GM18907 (cell line): ENCODE data around the gene PTOV1.

Experiments
- ATAC-seq: cut with Tn5 transposase; IDR thresholded peaks from one replicate; pipeline ENCODE4 v1.9.1; 2021; ENCODE audit warnings: mild to moderate bottlenecking, moderate library complexity; ENCODE audit not compliant: unreplicated experiment

Gene PTOV1

DNA sequence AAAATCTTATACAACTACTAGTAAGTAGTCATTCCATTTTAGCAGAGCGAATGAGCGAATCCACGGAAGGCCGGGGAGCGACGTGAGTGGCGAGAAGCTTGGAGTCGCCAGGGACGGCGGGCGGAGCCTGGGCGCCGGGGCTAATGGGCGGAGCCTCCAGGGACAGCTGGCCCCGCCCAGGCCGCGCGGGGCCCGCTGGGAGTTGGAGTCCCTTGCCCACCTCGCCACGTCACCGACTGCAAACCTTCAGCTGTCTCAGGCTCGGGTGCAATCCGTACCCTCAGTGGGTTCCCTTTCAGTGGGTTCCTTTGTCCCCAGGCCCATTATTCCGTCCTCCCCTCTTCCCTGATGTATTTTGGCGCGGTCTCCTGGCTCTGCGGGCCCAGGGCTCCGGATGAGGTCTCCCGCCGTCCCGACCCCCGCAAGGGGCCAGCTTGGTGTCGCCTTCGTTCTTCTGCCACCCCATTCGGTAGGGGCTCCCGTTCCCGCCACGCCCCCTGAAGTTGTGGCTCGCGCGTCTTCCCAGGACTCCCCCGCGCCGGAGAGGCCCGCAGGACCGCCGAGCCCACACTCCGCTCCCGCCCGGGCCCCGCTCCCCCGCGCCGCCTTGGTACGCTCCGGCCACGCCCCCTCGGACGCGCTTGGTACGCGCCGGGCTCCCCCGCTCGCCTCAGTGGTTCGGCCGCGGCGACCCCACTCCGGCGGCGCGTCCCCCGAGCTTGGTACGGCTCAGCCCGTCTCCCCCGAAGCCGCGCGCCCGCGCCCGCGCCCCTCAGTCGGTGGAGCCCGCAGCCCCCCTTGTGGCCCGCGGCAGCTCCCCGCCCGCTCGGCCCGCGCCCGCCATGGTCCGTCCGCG, at the start of gene PTOV1:
Gene PTOV1, plus strand, starts transcription at position 673 of the 856 bp plus-strand sequence.
- ATAC-seq: peak; percentile 78

- no peak for ATAC-seq
Measured at GRCh38 chr19:49801401-49801888, 49.5 kb upstream of the PTOV1 start.

DNA sequence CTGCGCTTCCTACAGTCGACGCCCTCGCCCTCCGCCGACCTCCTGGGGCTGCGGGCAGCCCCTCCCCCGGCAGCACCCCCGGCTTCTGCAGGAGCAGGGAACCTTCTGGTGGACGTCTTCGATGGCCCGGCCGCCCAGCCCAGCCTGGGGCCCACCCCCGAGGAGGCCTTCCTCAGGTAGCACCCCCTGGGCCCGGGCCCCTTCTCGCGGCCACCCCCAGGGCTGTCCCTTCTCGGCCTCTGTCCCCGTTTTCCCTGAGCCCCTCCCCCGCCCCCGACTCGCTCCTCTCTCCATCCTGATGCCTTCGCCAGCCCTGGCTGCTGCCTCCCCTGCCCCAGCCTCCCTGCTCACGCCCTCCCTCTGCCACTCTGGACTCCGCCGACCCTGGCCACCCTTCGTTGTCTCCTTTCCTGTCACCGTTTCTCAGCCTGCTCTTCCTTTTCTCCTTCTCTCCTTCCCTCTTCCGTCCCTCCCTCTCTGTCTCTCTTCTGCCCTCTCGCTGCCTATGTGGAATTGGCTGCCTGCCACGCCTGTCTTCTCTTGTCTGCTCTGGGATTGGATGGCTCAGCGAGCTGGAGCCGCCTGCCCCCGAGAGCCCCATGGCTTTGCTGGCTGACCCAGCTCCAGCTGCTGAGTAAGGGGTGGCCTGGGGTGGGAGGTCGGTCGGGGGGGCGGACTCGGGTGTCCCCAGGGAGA, 48.8 kb upstream of the PTOV1 start:
- ATAC-seq: no peak

DNA sequence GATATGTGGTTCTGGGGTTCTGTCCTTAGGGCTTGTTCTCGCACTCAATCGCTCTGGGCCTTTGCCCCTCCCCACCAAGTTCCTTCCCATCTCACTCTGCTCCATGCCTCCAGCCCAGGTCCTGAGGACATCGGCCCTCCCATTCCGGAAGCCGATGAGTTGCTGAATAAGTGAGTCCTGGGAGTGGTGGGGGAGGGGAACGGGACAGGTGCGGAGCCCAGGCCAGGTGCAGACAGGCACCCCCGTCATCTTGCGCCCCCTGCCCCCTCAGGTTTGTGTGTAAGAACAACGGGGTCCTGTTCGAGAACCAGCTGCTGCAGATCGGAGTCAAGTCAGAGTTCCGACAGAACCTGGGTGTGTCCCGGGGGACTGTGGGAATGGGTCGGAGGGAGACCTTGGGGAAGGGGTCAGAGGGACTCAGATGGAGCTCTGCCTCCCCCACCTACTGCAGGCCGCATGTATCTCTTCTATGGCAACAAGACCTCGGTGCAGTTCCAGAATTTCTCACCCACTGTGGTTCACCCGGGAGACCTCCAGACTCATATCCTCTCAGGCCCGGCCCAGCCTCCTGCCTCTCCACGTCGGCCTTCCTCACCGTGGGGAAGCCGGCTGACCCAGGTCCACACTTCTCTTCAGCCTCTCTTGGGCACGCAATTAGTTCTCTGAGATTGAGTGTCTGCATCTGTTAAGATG, 48.0 kb upstream of the PTOV1 start:
- ATAC-seq: no peak

DNA sequence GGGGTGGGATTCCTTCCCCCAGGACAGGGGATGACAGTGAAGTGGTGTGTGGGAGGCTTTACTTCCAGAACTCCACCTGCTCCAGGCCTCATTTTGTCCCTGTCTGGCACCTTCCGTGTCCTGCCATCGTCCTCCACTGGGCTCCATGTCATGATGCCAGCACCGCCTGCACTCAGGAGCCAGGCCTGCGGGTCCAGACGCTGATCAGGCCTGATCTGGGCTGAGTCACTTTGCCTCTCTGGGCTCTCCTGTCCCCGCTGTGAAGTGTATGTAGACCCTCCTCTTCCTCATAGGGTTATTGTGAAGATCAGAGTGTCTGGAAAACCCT, 47.5 kb upstream of the PTOV1 start:
- ATAC-seq: no peak

DNA sequence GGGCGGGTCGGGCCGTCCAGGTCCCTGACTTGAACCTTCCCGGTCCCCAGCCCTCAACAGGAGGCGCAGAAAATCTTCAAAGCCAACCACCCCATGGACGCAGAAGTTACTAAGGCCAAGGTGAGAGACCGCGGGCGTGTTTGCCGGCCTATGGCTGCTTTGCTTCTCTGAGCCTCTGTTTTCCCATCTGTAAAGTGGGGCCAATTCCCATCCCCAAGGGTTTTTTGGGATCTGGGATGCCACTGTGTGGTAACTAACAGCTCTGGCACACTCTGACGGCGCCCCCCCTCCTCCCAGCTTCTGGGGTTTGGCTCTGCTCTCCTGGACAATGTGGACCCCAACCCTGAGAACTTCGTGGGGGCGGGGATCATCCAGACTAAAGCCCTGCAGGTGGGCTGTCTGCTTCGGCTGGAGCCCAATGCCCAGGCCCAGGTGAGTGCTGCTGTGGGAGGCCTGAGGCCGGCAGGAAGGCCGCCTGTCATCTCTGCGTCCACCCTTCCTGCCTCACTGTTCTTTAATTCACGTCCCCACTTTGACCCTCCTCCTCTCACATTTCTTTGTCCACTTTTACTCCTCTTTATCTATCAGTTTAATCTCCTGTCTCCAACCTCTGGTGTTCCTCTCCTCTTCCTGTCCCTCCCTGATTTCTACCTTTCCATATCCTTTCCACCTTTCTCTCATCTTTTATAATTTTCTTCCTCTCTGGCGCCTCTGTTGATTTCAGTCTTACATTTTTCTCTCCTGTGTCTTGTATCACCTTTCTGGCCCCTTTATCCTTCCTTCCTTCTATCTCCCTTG, 44.9 kb upstream of the PTOV1 start:
- ATAC-seq: no peak

DNA sequence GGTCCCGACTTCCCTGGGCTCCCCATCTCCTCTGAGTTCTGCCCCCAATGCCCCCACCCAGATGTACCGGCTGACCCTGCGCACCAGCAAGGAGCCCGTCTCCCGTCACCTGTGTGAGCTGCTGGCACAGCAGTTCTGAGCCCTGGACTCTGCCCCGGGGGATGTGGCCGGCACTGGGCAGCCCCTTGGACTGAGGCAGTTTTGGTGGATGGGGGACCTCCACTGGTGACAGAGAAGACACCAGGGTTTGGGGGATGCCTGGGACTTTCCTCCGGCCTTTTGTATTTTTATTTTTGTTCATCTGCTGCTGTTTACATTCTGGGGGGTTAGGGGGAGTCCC, 44.4 kb upstream of the PTOV1 start:
- no peak for ATAC-seq

- no peak for ATAC-seq
Measured at GRCh38 chr19:49807058-49807903, 43.7 kb upstream of the PTOV1 start.

DNA sequence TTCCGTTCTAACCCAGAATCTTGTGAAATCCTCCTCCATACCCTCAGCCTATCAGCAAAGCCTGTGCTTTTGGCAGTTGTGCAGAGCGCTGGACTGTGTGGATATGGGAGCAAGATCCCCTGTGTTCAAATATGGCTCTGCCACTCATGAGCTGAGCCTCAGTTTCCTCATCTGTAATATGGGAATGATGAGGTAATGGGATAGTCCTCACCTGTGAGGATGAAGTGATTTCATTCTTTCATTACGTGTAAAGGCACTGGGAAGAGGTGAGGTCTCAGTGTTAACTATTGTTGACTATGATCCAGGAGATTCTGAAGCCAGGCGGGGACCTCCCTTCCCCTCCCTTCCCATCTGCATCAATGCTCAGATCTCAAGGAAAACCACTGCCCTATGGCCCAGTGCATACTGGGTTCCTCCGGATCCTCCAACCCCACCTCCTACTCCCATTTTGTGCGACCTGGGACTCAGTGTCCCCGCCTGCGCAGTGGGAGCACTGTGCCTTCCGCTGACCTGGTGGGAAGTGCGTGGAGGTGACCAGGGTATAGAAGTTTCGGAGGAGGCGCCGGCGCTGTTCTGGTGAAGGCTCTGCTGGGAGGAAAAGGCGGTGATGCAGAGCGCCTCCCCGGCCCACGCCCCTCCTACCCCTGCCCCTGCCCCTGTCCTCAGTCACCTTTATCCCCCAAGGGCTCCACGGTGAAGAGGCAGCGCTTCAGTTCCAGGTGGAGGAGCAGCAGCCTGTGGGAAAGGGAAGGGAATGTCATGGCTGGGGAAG, 42.9 kb upstream of the PTOV1 start:
- no peak for ATAC-seq

GRCh38 chr19:49808711-49809159, 42.2 kb upstream of the PTOV1 start:
- no peak for ATAC-seq

DNA sequence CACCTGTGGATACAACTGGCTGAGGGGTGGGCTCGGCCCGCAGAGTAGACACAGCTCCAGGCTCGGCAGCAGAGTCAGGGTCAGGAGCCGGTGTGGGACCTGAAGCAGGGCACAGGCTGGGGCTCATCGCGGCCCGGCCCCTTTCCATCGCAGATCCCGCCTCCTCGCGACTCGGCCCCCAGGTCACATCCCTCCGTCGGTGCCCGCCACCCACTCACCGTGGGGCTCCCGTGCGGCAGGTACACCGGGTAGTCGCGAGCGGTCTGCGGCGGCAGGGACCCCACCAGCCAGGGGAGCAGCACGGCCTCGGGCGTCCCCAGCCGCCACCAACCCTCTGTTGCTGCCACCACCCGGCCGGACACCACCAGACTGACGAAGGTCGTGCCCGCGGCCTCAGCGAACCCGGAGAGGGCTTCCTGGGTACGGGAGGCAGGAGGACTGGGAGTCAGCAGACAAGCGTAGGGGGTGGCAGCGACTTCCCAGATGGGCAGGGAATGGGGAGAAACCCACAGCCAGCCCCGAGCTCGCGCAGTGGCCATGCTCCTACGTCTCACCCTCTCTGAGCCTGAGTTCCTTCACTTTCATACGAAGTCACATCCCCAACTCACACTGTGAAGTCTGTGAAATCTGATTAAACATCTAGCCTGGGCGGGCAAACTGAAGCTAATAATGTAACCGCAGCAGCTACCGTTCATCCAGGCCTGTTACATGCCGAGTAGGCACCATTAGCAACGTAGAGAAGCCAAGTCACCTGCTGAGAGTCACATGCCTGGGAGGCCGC, 41.6 kb upstream of the PTOV1 start:
- ATAC-seq: no peak

- ATAC-seq: no peak
Measured at GRCh38 chr19:49809941-49810389, 41.0 kb upstream of the PTOV1 start.

DNA sequence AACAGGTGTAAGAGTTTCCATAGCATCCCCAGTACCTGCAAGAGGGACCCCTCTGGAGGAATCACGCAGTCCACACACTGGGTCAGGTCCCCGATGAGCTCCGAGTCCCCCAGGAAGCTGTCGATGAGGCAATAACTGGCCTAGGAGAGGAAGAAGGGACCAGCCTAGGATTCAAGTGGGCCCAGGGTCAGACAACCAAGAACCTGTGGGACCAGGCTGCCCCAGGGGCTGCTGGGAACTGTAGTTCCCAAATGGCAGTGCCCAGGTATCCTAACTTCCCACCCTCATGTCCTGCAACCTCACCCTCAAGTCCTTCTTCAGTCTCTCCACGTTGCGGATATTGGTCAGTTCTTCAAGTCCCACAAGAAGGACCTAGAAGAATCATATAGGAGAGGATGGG, 39.6 kb upstream of the PTOV1 start:
- ATAC-seq: no peak

DNA sequence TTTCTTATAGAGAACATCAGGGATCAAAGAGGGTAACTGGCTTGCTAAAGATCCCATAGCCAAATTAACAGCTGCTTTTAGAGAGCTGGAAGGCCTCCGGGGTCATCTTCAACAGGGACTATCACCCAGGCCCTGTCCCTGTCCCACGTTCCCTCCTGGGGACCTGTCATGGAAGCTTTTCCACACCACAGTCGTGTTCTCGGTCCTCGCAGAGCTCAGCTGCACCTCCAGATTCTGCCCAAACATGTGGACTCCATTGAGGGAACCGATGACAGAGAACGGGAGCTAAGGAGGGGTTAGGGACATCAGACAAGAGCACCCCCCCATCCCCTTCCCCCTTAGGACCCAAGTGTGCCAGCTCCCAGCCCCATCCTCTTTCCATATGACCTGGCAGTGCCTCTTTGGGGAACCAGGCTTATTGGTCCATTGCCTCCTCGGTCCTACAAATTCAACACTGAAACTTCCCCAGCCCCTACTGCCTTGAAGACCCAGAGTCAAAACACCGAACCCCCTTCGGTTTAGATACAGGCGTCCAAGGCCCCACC, 38.4 kb upstream of the PTOV1 start:
- no peak for ATAC-seq

DNA sequence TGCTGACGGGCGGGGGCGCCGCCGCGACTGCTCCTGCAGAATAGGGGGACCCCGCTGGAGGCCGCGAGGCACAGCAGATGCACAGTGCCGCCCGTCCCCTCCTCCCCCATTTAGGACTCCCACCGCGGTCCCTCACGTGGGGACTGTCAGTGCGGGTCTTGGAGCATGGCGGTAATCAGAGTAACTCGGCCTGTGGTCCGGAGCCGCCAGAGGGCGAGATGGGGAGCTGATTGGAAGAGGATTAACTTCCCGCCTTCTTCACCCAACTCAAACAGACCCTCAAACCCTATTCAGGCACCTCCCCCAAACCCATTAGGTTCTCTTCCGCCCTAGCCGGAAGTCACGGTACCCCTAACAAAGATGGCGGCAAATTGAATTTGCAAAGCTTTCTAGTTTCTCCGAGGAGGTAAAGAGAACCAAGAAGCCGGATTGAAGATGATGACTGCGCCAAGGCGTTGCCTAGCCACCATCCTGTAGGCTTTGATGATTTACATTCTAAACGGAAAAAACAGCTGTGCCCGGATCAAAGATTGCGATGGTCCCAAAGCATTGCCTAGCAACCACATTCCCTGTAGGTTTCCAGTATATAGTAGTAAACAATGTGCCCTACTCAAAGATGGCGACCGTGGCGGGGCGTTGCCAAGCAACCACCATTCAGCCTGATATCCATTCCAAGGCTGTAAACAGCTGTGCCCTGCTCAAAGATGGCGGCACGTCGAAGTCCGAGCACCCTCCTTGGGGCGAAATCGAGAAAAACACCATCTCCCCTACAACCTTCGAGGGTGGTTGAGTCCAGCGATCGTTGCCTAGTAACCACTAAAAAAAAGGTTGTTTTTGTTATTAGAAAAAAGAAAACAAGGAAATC, 37.7 kb upstream of the PTOV1 start, which contains the start of gene FUZ:
Gene FUZ, minus strand, starts transcription at position 296 of the 865 bp plus-strand sequence. Its CDS starts 186 bp downstream, at position 110.
- ATAC-seq: peak; percentile 58

GRCh38 chr19:49814010-49814409, 36.9 kb upstream of the PTOV1 start:
- ATAC-seq: no peak

DNA sequence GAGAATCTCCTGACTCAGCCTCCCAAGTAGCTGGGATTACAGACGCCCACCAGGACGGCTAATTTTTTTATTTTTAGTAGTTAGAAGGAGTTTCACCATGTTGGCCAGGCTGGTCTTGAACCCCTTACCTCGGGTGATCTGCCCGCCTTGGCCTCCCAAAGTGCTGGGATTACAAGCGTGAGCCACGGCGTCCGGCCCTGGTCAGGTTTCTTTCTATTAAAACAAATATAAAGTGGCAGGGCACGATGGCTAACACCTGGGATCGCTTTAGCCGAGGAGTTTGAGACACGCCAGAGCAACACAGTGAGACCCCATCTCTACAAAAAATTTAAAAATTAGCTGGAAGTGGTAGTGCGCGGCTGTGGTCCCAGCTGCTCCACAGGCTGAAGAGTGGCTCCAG, 34.4 kb upstream of the PTOV1 start:
- no peak for ATAC-seq
